ENCODE measurements around the gene KDR.

KDR gene

DNA sequence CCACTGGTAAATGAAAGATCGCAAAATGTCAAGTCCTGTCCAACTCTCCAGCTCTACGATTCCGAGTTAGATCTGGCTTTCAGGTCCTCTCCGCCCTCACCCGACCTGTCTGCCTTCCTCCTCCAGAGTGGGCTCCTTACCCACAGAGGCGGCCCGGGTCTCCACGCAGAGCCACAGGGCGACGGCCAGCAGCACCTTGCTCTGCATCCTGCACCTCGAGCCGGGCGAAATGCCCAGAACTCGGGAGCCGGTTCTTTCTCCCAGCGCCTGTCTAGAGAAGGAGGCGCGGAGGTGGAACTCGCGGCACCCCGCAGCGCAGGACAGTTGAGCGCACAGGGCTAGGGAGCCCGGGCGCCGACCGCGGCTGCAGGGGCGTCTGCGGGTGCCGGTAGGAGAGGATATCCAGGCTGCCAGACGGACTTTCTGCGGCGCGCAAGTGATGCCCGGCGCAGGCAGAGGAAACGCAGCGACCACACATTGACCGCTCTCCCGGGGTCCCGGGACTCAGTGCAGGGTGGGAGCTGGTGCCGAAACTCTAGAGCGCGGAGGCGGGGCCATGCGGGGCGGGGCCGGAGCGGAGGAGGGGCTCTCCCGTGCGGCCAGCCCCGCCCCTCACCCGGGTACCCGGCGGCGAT, at the start of gene KDR:
Gene KDR (minus strand): TSS at position 509 of the 635 bp plus-strand sequence. CDS start 302 bp downstream, at position 207.
- DNase-seq (ENCODE audit: low read depth) = no peak

DNA sequence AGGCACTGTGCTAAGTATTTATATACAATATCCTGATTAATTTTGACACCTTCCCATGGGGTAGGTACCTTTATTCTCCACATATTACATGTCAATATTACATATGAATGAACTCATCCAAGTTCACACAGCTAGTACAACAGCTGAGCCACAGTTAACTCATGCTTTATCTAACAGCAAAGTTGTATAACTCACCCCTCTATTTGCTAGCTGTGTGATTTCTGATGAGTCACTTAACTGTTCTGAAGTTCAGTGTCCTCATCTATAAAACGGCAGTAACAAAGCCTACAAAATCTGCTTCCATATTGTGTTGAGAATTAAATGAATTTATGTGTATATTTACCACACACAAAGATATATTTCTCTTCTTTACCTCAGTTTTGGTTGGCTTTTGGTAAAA, 48.2 kb upstream of the KDR start:
- peak; percentile 56 for DNase-seq (ENCODE audit: low read depth)

DNA sequence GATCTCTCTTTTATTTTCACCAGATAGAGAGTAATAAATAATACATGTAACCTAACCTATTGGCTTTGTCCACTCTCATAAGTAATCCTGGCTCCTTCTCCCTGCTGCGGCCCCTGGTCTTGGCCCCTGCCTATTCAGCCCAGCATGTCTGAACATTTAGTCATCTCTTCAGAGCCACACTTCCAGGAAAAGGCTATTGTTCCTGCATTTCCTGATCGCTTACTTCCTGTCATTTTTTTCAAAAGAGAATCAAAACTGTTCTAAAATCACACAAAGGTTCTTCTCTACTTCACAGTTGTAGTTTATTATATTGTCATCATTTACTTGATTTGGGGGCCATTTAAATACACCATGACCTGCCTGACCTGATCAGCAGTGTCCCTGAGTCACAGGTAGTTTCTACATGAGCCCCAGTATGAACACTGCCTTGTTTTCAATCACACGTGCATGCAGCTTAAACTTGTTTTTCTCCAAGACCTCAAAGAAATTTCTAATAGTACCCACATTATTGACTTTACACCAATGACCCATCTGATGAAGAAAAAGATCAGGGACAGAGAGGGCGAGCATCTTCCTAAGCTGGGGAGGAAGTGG, 47.4 kb upstream of the KDR start:
- no peak for DNase-seq (ENCODE audit: low read depth)

DNA sequence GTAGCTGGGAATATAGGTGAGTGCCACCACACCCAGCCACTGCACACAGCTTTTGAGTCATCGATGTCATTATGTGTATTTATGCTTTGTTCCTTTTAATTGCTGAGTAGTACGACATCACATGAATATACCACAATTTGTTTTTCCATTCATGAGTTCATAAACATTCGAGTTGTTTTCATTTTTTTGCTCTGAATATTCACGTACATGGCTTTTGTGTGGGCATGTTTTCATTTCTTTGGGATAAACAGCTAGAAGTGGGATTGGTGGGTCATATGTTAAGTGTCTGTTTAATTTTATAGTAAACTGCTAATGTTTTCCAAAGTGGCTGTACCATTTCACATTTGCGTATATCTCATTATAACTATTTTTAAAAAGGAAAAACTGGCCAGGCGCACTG, 45.1 kb upstream of the KDR start:
- DNase-seq (ENCODE audit: low read depth) = no peak

DNA sequence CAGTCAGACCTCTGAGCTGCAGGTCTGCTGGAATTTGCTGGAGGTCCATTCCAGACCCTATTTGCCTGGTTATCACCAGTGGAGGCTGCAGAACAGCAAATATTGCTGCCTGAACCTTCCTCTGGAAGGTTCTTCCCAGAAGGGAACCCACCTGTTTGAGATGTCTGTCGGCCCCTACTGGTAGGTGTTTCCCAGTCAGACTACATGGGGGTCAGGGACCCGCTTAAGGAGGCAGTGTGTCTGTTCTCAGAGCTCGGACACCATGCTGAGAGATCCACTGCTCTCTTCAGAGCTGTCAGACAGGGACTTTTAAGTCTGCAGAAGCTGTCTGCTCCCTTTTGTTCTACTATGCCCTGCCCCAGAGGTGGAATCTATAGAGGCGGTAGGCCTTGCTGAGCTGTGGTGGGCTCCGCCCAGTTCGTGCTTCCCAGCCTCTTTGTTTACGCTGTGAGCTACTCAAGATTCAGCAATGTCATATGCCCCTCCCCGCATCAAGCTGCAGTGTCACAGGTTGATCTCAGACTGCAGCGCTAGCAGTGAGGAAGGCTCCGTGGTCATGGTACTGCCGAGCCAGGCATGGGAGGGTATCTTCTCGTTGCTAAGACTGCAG, 44.1 kb upstream of the KDR start:
- no peak for DNase-seq (ENCODE audit: low read depth)

DNA sequence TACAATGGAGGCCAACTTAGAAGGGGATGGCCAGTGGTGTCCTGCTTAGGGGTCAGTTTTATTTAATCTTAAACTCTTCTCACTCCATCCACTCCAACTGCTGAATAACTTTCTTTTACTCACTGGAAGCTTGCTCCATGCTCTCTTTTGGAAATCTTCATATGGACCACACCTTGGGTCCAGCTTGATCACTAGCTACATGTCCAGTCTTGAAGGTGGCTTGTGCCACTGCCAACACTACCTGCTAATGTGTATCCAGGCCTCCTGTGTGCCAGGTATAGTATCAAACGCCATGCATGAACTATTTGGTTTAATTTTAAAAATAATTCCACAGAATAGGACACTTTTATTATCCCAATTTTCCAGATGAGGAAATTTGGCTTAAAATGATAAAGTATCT, 37.0 kb upstream of the KDR start:
- DNase-seq (ENCODE audit: low read depth) = no peak

DNA sequence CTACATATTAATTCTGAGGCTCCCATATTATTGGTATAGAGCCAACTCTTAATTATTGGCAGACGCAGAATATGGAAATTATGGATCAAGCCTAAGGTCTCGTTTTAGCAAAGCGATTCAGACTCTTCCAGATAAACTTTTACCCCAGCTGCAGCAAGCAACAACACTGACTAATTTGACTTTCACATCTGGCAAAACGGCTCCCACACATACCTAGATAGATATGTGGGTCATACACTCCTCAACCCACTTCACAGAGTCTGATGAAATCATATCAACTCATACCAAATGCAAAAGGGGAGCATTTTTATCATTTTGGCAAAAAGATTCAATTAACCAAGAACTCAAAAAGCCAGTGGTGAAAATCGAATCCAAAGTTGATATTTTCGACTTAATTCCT, 36.3 kb upstream of the KDR start:
- DNase-seq (ENCODE audit: low read depth) = no peak

DNA sequence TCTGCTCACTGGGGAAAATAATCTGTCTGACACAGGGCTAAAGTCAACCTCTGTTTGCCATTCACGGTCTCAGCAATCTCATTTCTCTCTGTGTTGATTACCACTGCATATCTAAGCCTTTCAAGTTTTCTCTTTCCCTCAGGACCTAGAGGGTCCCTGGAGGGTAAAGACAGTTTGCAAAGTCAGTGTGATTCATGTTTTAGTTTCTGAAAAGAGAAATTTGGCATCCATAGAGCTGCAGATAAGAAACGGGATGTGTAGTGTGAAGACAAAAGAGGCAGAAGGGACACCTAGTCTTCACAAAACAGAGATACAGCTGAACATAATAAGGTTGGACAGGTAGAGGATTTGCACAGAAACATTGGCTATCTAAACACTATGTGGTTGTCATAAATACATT, 34.5 kb upstream of the KDR start:
- no peak for DNase-seq (ENCODE audit: low read depth)

DNA sequence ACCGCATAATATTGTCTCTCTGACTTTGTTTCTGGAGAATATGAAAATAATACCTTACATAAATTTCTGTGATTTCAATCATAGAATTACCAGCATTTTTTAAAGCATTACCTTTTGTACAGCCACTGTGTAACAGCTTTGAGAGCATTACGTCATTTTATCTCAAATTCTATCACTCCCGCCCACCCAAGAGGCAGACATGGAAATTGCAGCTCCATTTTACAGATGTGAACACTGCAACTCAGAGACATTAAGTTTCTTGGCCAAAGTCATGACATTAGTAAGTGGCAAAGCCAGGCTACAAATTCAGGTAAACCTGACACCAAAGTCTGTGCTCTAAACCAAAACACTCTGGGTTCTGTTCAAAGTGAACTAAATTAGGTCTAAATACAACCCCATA, 33.6 kb upstream of the KDR start:
- DNase-seq (ENCODE audit: low read depth) = no peak

DNA sequence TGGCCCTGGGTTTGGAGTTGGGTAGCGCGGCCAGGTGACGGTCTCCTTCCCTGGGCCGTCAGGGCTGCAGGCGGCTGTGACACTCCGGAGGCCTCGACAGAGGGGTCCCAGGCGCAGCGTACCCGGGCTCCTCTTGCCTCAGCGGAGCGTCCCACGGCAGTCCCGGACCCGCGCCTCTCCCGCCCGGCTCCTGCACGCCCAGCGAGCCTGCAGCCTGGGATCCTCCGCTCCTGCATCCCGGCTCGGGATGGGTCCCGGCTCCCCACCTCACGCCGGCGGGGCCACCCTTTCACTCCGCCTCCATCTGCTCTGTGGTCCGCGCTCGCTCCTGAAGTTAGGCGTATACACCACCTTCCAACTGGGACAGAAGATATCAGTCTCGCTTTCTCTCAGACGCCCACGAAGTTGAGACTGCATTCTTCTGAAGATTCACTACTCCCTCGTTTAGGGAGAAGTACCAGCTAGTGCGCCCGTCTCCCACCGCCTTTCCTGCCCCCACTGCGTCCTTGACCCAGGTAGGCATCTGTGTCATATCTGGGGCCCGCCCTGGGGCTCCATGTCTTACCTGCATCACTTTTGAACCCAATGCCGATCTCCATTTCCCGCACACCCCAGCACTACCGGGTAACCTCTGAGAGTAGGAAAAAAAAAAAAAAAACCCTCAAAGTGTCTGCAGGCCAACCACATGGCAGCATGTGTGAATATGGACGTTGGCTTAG, 32.3 kb upstream of the KDR start:
- DNase-seq (ENCODE audit: low read depth) = no peak

DNA sequence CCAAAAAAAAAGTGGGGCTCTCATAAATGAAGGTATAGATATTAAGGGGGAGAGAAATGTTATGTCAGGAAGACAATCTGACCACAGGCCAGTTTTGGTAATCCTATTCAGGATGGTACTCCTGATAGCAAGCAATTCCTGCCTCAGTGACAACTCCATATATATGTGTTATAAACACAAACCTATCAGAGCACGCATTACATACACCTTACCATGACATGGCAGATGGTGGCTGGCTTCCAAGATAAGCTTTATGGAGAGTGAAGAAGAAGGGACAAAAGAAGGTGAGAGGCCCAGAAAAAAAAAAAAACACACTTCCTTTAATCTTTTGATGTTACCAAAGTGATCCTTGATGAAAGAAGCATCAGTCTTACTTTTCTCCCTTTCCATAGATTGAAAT, 29.5 kb upstream of the KDR start:
- no peak for DNase-seq (ENCODE audit: low read depth)

DNA sequence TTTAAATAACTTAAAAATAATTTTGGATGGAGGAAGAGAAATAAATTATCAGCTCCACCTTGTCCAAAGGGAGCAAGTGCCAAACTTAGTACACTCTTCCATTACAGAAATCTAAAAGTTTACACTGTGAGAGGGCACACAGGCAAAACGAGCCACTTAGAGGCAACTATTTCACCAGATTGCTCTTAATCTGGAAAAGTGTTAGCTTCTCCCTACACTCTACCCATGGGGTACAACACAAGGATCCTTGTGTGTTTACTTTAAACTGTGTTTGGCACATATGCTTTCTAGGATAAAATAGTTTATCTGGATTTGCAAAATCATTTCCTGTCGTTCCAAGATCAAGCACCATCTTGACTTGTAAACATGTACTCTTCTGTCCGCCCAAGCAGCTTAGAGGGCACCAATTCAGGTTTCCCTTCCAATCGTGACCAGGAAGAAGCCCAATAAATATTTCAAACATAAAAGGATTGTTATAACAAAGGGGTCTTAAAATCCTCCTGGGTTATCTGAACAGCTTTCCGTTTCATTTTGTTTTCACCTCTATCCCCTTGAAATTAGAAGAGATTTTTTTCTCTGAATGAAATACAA, 29.0 kb upstream of the KDR start:
- no peak for DNase-seq (ENCODE audit: low read depth)

DNA sequence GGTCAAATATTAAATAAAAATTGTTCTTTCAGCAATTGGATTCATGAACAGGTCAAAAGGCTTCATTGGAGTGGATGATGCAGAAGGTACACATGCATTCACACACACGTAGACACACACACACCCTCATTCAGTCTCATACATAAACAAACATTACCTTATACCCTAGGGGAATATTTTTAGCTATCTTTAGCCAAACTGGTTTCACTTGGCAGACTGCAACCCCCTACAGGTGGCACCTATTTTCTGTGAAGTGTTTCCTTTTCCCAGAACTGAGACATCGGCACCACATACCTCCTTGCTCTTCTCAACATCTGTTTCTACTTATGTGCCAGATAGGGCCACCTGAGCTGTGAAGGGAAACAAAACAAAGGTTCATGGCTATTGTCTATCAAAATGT, 18.5 kb upstream of the KDR start:
- DNase-seq (ENCODE audit: low read depth) = no peak

DNA sequence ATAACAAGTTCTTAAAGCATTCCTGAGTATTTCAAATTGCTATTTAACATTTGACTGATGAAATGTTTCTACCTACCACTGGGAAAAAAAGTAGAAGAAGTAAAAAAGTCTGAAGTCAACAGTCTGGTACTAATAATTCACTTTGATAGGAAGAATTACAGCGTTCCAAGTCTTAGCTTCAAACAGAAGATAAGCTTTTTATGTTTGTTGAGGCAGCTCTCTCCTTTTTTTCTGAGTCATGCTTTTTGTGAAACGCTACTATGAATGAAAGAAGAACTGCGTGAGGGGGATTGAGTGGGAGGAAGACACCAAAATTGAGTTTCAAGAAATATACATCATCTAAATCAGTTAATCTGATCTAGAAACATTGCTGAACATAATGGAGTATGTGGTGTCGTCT, 13.0 kb upstream of the KDR start:
- DNase-seq (ENCODE audit: low read depth) = no peak

DNA sequence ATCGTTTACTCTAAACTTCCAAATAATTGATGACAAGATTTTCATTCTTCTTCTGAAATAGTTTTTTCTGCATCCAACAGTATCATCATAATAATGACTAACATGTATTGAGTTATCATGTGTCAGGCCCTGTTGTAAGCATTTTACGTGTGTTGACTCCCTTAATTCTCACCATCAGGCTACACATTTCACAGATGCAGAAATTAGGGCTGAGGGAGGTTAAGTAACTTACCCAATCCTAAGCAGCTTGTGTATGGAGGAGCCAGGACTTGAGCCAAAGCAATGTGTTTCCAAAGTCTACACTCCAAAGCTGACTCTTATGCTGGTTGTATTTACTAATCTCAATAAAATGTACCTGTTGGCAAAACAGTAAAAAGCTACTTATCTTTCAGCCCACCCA, 11.2 kb upstream of the KDR start:
- DNase-seq (ENCODE audit: low read depth) = no peak

DNA sequence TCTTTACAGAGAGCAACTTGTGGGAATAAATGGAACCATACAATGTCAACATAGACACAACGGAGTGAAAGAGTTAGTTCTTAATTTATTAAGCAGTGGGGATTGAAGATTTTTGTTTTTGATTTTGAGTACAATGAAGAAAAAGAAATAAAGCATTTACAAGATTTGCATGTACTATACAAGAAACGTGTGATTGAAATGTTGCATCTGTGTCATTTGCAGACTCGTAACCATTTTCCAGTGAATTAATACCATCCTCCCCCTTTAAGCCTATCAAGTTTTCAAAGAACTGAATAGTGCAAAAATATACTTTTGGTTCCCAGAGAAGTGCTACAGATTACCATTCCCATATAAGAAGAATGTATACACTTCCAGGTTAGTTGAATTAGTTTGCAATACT, 8.6 kb upstream of the KDR start:
- no peak for DNase-seq (ENCODE audit: low read depth)

DNA sequence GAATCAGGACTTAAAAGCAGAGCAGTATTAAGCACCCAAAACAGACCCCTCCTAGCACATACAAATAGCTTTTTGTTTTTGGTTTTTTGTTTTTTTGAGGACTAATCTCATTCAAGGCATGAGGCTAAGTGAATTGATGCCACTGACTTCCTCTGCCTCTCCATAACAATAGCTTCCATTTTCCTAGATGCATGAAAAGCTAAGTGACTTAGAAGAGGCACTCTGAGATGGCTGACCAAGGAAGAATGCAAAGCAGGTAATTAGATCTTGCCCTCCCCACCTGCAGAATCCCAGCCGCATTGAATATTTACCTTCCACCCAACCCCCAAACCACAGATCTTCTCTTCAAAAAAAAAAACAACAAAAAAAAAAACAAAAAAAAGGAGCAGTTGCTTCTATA, 7.4 kb upstream of the KDR start:
- no peak for DNase-seq (ENCODE audit: low read depth)

DNA sequence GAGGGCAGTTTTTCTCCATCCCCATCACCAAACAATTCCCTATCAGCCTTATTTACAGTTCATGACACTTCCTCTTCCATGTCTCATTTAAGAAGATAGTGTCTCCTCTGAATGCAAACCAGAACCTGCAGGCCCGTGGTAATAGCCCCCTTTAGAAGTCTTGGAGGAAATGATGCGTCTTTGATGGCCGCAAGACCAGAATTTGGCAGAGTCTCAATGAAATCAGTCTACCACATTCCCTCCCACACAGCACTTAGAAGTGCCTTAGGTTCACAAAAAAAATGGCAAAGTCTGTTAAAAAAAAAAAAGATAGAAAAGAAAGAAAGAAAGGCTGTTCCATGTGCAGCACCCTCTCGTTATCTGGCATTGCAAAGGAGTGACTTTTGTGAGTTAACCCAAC, 2.1 kb upstream of the KDR start:
- DNase-seq (ENCODE audit: low read depth) = no peak

DNA sequence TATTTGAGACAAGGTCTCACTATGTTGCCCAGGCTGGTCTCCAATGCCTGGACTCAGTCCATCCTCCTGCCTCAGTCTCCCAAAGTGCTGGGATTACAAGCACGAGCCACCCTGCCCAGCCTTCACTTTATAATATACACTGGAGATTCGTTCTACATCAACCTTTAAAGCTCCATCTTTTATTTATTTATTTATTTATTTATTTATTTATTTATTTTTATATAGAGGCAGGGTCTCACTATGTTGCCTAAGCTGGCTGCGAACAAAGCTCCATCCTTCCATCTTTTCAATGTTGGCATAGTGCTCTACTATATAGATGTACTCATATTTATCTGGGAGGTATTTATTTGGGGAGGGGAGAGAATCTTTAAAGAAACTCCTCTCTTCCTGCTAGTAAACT, 1.7 kb upstream of the KDR start:
- no peak for DNase-seq (ENCODE audit: low read depth)

DNA sequence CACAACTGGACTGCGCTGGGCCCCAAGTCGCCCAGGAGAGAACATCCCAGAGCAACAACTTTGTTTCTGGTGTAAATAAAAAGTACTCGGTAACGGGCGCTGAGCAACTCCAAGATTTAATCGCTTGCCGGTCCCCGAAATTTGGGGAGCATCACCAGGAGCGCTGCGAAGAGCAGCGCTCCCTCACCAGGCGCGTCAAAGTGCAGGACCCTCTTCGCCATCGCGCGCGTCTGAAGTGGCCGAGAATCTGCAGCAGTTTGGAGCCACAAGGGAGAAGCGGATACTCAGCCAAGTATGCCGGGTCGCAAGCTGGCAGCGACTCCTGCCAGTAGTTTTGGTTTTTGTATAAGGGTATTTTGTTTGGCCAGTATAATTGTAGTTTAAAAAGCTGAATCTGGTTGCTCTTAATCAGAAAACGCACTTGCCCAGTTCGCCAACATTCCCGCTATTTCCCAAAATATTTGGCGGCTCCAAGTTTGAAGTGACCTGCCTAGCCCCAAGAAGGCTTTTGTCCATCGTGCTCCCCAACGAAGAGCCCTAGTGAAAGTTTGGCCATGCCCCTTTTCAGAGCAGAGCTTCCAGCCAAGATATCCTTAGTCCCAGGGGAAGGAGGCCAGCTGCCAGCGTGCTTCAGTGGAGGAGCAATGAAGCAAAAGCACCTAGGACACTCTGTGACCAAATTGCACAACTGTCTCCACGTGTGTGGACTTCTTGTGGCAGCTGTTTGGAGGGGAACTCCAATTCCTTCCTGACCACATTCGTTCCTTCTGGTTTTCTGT, 557 bp upstream of the KDR start:
- DNase-seq (ENCODE audit: low read depth) = no peak

DNA sequence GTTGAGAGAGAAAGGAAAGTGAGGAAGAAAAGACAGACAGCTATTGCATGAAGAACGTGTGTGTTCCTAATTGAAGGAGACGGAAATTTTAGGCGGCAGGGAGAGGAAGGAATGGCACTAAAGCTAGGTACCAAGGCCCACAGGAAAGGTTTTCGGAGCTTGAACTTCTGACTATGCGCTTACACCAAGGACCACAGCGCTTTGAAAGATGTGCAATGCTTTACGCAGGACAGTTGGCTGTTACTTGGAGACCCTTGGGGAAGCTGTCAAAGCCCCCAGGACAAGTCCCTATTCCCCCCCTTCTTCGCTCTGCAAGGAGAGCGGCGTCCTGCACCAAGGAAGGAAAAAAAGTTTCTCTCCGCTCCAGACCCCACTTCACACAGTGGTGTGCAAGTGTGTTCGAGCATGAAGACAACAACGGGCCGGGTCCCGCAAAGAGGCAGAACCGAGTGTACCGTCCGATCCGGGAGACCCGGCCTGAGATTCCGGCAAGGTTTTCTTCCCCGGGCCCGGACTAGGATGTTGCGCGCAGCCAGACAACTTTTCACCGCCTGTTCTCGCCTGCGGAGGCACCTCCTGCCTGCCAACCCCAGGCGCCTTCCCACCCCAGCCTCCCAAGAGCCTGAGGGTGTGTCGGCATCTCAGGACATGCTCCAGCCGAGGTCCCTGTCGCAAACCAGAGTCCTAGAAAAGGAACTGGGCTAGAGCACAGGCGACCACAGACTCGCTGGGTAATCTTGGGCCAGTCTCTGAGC, 896 bp downstream of the KDR start:
- no peak for DNase-seq (ENCODE audit: low read depth)

All from non-pigmented ciliary epithelial cell (primary cell).